HepG2 (cell line): ENCODE data around the gene SRD5A1. TPM values are rescaled to one million over a fixed set of nuclear protein-coding genes. Genes with fewer than 3 reads are reported as not detected.

Source experiments
- ATAC-seq: fragments of 200-7000 bp; cut with Tn5 transposase; 3 replicates; pipeline ENCODE4 v1.9.1; 2020; ENCODE audit warnings: mild to moderate bottlenecking, moderate library complexity
- BruUV-seq: library from RNA; stranded (reverse); fragments of 400-500 nt; replicated peaks from 2 replicates; lab custom pipeline; 2021; lab: Mats Ljungman, UMichigan
- CTCF ChIA-PET: fragments of 300-600 bp; formaldehyde crosslinking; extraction: SDS; loops from one replicate; lab custom pipeline; 2021; ENCODE audit warnings: low total read pairs, inconsistent platforms, low intra/inter-chr PET ratio; lab: Yijun Ruan, JAX
- POLR2A ChIA-PET: fragments of 350-600 bp; sonication (Branson Sonifier 250); formaldehyde crosslinking; loops from one replicate; lab custom pipeline; 2020; ENCODE audit warnings: antibody characterized with exemption, inconsistent platforms; lab: Yijun Ruan, JAX
- DNase-seq: peaks from one replicate; pipeline ENCODE4 v3.0.0-alpha.2; 2015; ENCODE audit warnings: low spot score
- FAIRE-seq: peaks from 3 replicates; lab custom pipeline; 2011; peaks lifted over from hg19 to GRCh38; lab: Jason Lieb, UNC
- H2AFZ ChIP-seq: one replicate; pipeline ENCODE4 v1.6.1; 2011; ENCODE audit warnings: low read length, inconsistent platforms
- H3K27ac ChIP-seq: fragments of 300-600 bp; 3 replicates; pipeline ENCODE4 v1.8.0; 2011; ENCODE audit warnings: mixed run types, mild to moderate bottlenecking, mixed read lengths, low read length, inconsistent platforms; ENCODE audit not compliant: insufficient read depth; ENCODE audit errors: extremely low read length
- H3K27me3 ChIP-seq, 2 experiments: fragments of 200-600 bp in 1 of 2; 2 replicates in 1 of 2; 3 replicates in 1 of 2; pipeline versions ENCODE4 v1.6.0 to v1.8.0; 2011; ENCODE audit warnings: low read length in 2 of 2, mild to moderate bottlenecking in 2 of 2, moderate library complexity in 2 of 2, inconsistent platforms in 1 of 2; ENCODE audit not compliant: insufficient read depth in 2 of 2, control insufficient read depth in 1 of 2
- H3K36me3 ChIP-seq, 2 experiments: fragments of 200-600 bp in 1 of 2; replicated peaks in 1 of 2; 2 replicates in 1 of 2; 3 replicates in 1 of 2; pipeline versions ENCODE4 v1.5.1 to v1.8.0; 2011; ENCODE audit warnings: low read length in 2 of 2, inconsistent platforms in 1 of 2; ENCODE audit not compliant: insufficient read depth in 2 of 2, control insufficient read depth in 1 of 2
- H3K4me1 ChIP-seq: 2 replicates; pipeline ENCODE4 v1.5.1; 2012; ENCODE audit warnings: low read length, inconsistent platforms; ENCODE audit not compliant: insufficient read depth
- H3K4me2 ChIP-seq: 2 replicates; pipeline ENCODE4 v1.6.0; 2011; ENCODE audit warnings: low read depth, low read length, inconsistent platforms
- H3K4me3 ChIP-seq, 3 experiments: fragments of 200-600 bp in 1 of 3; sonication (generic), shearing (Covaris generic) in 1 of 3; replicated peaks in 1 of 3; 2 replicates each; pipeline ENCODE4 v1.5.1; 2011 to 2016; ENCODE audit warnings: low read length in 3 of 3, inconsistent platforms in 2 of 3, low read depth in 2 of 3, mild to moderate bottlenecking in 2 of 3, control low read depth in 1 of 3, mixed read lengths in 1 of 3; ENCODE audit not compliant: insufficient read depth in 1 of 3
- H3K79me2 ChIP-seq: one replicate; pipeline ENCODE4 v1.6.1; 2011; ENCODE audit warnings: low read length, inconsistent platforms; ENCODE audit not compliant: insufficient read depth
- H3K9ac ChIP-seq: 2 replicates; pipeline ENCODE4 v1.6.0; 2011; ENCODE audit warnings: mild to moderate bottlenecking, low read depth, low read length, inconsistent platforms; ENCODE audit not compliant: insufficient read depth
- H3K9me3 ChIP-seq: 2 replicates; pipeline ENCODE4 v1.5.1; 2012; ENCODE audit warnings: mild to moderate bottlenecking, low read length
- H4K20me1 ChIP-seq: 2 replicates; pipeline ENCODE4 v1.6.0; 2011; ENCODE audit warnings: inconsistent platforms, mild to moderate bottlenecking, low read length, moderate library complexity; ENCODE audit not compliant: insufficient read depth
- CENPT ChIP-seq: sonication (generic); formaldehyde crosslinking; IDR thresholded peaks from 2 replicates; pipeline ENCODE4 v1.8.0; 2022; ENCODE audit warnings: low read depth, mild to moderate bottlenecking, moderate library complexity, missing genetic modification reagents
- FOXA1 ChIP-seq, 2 experiments: fragments of 450-650 bp in 1 of 2; sonication (generic) in 1 of 2; formaldehyde crosslinking in 1 of 2; IDR thresholded peaks; 2 replicates each; pipeline versions ENCODE4 v1.4.0 to v1.6.1; 2016 to 2020; ENCODE audit warnings: missing genetic modification reagents in 1 of 2
- HNF1B ChIP-seq: sonication (generic); formaldehyde crosslinking; IDR thresholded peaks from 2 replicates; pipeline ENCODE4 v1.5.1; 2020; ENCODE audit warnings: mild to moderate bottlenecking, moderate library complexity, missing genetic modification reagents
- NAIF1 ChIP-seq: sonication (generic); formaldehyde crosslinking; IDR thresholded peaks from 2 replicates; pipeline ENCODE4 v1.5.0; 2020; ENCODE audit warnings: mild to moderate bottlenecking, missing genetic modification reagents, borderline replicate concordance
- PITX1 ChIP-seq: sonication (generic); formaldehyde crosslinking; IDR thresholded peaks from 2 replicates; pipeline ENCODE4 v1.5.1; 2020; ENCODE audit warnings: mild to moderate bottlenecking, missing genetic modification reagents
- RBFOX2 ChIP-seq: fragments of 200-400 bp; formaldehyde crosslinking; IDR thresholded peaks from 2 replicates; pipeline ENCODE4 v1.6.1; 2017; ENCODE audit warnings: low read depth, mild to moderate bottlenecking, low read length
- RNF2 ChIP-seq: fragments of 450-650 bp; conservative IDR thresholded peaks from 2 replicates; pipeline ENCODE4 v1.6.1; 2016; ENCODE audit warnings: low read depth
- SKI ChIP-seq: fragments of 450-650 bp; IDR thresholded peaks from one replicate; pipeline ENCODE4 v1.6.1; 2018; ENCODE audit warnings: mild to moderate bottlenecking; ENCODE audit not compliant: partially characterized antibody
- SP1 ChIP-seq, 2 experiments: fragments of 450-650 bp in 1 of 2; sonication (generic) in 1 of 2; formaldehyde crosslinking in 1 of 2; IDR thresholded peaks; 2 replicates each; pipeline versions ENCODE4 v1.4.0 to v1.6.1; 2016 to 2020; ENCODE audit warnings: missing genetic modification reagents in 1 of 2
- TMF1 ChIP-seq: sonication (generic); formaldehyde crosslinking; IDR thresholded peaks from 2 replicates; pipeline ENCODE4 v1.8.1; 2022; ENCODE audit warnings: low read depth, missing genetic modification reagents
- ZBTB26 ChIP-seq: IDR thresholded peaks from 2 replicates; pipeline ENCODE4 v1.6.1; 2016; ENCODE audit warnings: missing compliant biosample characterization, missing genetic modification reagents, borderline replicate concordance
- ZBTB8A ChIP-seq: sonication (generic); formaldehyde crosslinking; IDR thresholded peaks from 2 replicates; pipeline ENCODE4 v1.4.0; 2020; ENCODE audit warnings: mild to moderate bottlenecking, low read depth, missing genetic modification reagents, borderline replicate concordance
- ZMYM3 ChIP-seq: sonication (generic); formaldehyde crosslinking; IDR thresholded peaks from 2 replicates; pipeline ENCODE4 v1.5.1; 2020; ENCODE audit warnings: mild to moderate bottlenecking, missing genetic modification reagents
- ZNF205 ChIP-seq: IDR thresholded peaks from 2 replicates; pipeline ENCODE4 v1.6.1; 2018; ENCODE audit warnings: missing biosample characterization, missing genetic modification reagents
- ZNF280D ChIP-seq: sonication (generic); formaldehyde crosslinking; IDR thresholded peaks from 2 replicates; pipeline ENCODE4 v1.5.1; 2020; ENCODE audit warnings: mild to moderate bottlenecking, missing genetic modification reagents
- ZNF530 ChIP-seq: sonication (generic); formaldehyde crosslinking; IDR thresholded peaks from 2 replicates; pipeline ENCODE4 v1.5.0; 2020; ENCODE audit warnings: low read depth, mild to moderate bottlenecking, missing genetic modification reagents
- ZNF549 ChIP-seq: sonication (generic); formaldehyde crosslinking; IDR thresholded peaks from 2 replicates; pipeline ENCODE4 v1.5.0; 2020; ENCODE audit warnings: missing genetic modification reagents
- ZNF550 ChIP-seq: sonication (generic); formaldehyde crosslinking; IDR thresholded peaks from 2 replicates; pipeline ENCODE4 v1.4.0; 2020; ENCODE audit warnings: mild to moderate bottlenecking, missing genetic modification reagents, borderline replicate concordance
- ZNF558 ChIP-seq: sonication (generic); formaldehyde crosslinking; IDR thresholded peaks from 2 replicates; pipeline ENCODE4 v1.9.0; 2022; ENCODE audit warnings: mild to moderate bottlenecking, missing genetic modification reagents, borderline replicate concordance
- ZNF564 ChIP-seq: sonication (generic); formaldehyde crosslinking; IDR thresholded peaks from 2 replicates; pipeline ENCODE4 v1.8.1; 2023; ENCODE audit warnings: mild to moderate bottlenecking, missing genetic modification reagents
- WGBS: methylation state at CpG from one replicate; pipeline ENCODE4 v1.1.6; 2017; ENCODE audit warnings: low lambda C conversion rate; 5-methylcytosine and 5-hydroxymethylcytosine counted together
- in situ Hi-C: cut with HindIII; loops from 2 replicates; pipeline ENCODE4 v1.10.0; 2017; ENCODE audit warnings: low pct_unique_long_range_greater_than_20kb; ENCODE audit not compliant: extremely low pct_ligation_motif_present
- intact Hi-C: fragments of 100-400 bp; cut with micrococcal nuclease; formaldehyde crosslinking; loops from one replicate; pipeline ENCODE4 v1.10.0; 2022; ENCODE audit not compliant: unreplicated experiment
- polyA plus RNA-seq, 8 experiments: library from polyadenylated mRNA; depleted of rRNA in 3 of 8; stranded (reverse) in 7 of 8; unstranded in 1 of 8; fragments of >200 nt; fragmentation: Illumina TruSeq in 4 of 8; extraction: Trizol in 4 of 8; gene quantifications; 2 replicates each; pipeline versions ENCODE4 v1.2.1 to v1.2.3, GENCODE V29; 2011 to 2016; ENCODE audit warnings: low read depth in 4 of 8, missing spikeins in 1 of 8, mixed read lengths in 1 of 8; ENCODE audit not compliant: insufficient read depth in 1 of 8
- total RNA-seq, 5 experiments: library from RNA; depleted of rRNA; stranded (reverse); fragments of >200 nt; fragmentation: Illumina TruSeq; extraction: Trizol; gene quantifications; 2 replicates each; pipeline ENCODE4 v1.2.3, GENCODE V29; 2016; ENCODE audit warnings: low read depth in 1 of 5

SRD5A1 gene
- total and polyA plus RNA-seq, 2 of the 13 experiments (the other 11 are each of a cell fraction or from before 2014, with no cell fraction given), result 6.1 to 9.9 TPM

- no peak overlapping the region for H3K27ac ChIP-seq
- no peak for DNase-seq
- ChIA-PET CTCF (no interaction called here), POLR2A (no interaction called here)
- WGBS, result 60% methylated on average over 5 of the region's 6 CpGs
- TF ChIP-seq ZNF280D, result no peak
- TF ChIP-seq RNF2, result no peak
- no peak for TF ChIP-seq TMF1 (CRISPR knock-in tag)
- no peak for TF ChIP-seq CENPT (CRISPR knock-in tag)
- TF ChIP-seq ZNF550 (CRISPR knock-in tag), result no peak
- TF ChIP-seq FOXA1 (IDR thresholded peaks at IDR 0.05), result no peak
- TF ChIP-seq FOXA1 (CRISPR knock-in tag; IDR thresholded peaks at IDR 0.05), result no peak
- no peak for TF ChIP-seq ZNF564 (CRISPR knock-in tag)
- TF ChIP-seq SP1 (IDR thresholded peaks at IDR 0.05), result no peak
- TF ChIP-seq SP1 (CRISPR knock-in tag; IDR thresholded peaks at IDR 0.05), result no peak
- no peak for TF ChIP-seq ZNF530 (CRISPR knock-in tag)
- no peak for TF ChIP-seq ZNF205 (CRISPR knock-in tag)
- no peak for TF ChIP-seq SKI
- no peak for TF ChIP-seq ZBTB8A (CRISPR knock-in tag)
- no peak for TF ChIP-seq HNF1B
- TF ChIP-seq RBFOX2, result no peak
- no peak for TF ChIP-seq ZNF549 (CRISPR knock-in tag)
- TF ChIP-seq ZMYM3 (CRISPR knock-in tag), result no peak
- TF ChIP-seq NAIF1, result no peak
- TF ChIP-seq PITX1, result no peak
- TF ChIP-seq ZNF558, result no peak
- TF ChIP-seq ZBTB26 (CRISPR knock-in tag), result no peak
- H3K9ac ChIP-seq, result no peak overlapping the region
- no peaks in the 10 kb centered on the region for H4K20me1 ChIP-seq
- H2AFZ ChIP-seq, result no peak overlapping the region
- FAIRE-seq, result no peak
- H3K27me3 ChIP-seq, result peaks cover 0 to 41% of the 10 kb centered on the region in 2 experiments; a peak in 4 of 5 replicates
- no peak for ATAC-seq
- in situ Hi-C loops (no loop called here), intact Hi-C loops (no loop called here)
- no peaks in the 10 kb centered on the region; the same call in 1 of the 2 replicates for H3K4me1 ChIP-seq
- H3K36me3 ChIP-seq, result no peaks in the 10 kb centered on the region
- H3K79me2 ChIP-seq, result no peaks in the 10 kb centered on the region
- BruUV-seq, result no TSS peak
- H3K4me3 ChIP-seq, result no peak overlapping the region
- no peaks in the 10 kb centered on the region for H3K9me3 ChIP-seq
- H3K4me2 ChIP-seq, result no peak overlapping the region
These were observed 70.6 kb downstream of the SRD5A1 start for GRCh38 chr5:6703806-6704205.
